HepG2 (cell line): ENCODE data around the gene ITGAE. TPM values are rescaled to one million over a fixed set of nuclear protein-coding genes. Genes with fewer than 3 reads are reported as not detected.
A peak's percentile ranks its signal among the peaks of the same experiment; 100 is the strongest.

Experiments
- ELF4 ChIP-seq: sonication (generic); formaldehyde crosslinking; IDR thresholded peaks from 2 replicates; pipeline ENCODE4 v1.5.0; 2020; ENCODE audit warnings: missing genetic modification reagents, mild to moderate bottlenecking, moderate library complexity, borderline replicate concordance
- ELK4 ChIP-seq: sonication (generic); formaldehyde crosslinking; IDR thresholded peaks from 2 replicates; pipeline ENCODE4 v1.9.0; 2021; ENCODE audit warnings: missing genetic modification reagents, borderline replicate concordance
- FOSL1 ChIP-seq: sonication (generic); formaldehyde crosslinking; IDR thresholded peaks from 2 replicates; pipeline ENCODE4 v1.9.0; 2021; ENCODE audit warnings: missing genetic modification reagents, borderline replicate concordance
- NFIB ChIP-seq: sonication (generic); formaldehyde crosslinking; IDR thresholded peaks from 2 replicates; pipeline ENCODE4 v1.9.0; 2021; ENCODE audit warnings: missing genetic modification reagents, mild to moderate bottlenecking, borderline replicate concordance
- NFRKB ChIP-seq: fragments of 450-650 bp; IDR thresholded peaks from 2 replicates; pipeline ENCODE4 v1.6.1; 2017
- PRPF4 ChIP-seq: fragments of 200-400 bp; formaldehyde crosslinking; IDR thresholded peaks from 2 replicates; pipeline ENCODE4 v1.6.1; 2016; ENCODE audit warnings: low read length, low read depth; ENCODE audit not compliant: poor library complexity, severe bottlenecking
- SRSF9 ChIP-seq: fragments of 200-400 bp; formaldehyde crosslinking; IDR thresholded peaks from 2 replicates; pipeline ENCODE4 v1.6.1; 2018; ENCODE audit warnings: borderline replicate concordance, mild to moderate bottlenecking, low read depth, low read length; ENCODE audit not compliant: insufficient read depth, poor library complexity, severe bottlenecking
- TEAD3 ChIP-seq: optimal IDR thresholded peaks from 2 replicates; pipeline ENCODE3; 2016; ENCODE audit warnings: borderline replicate concordance
- ZBTB21 ChIP-seq: sonication (generic); formaldehyde crosslinking; IDR thresholded peaks from 2 replicates; pipeline ENCODE4 v1.4.0; 2020; ENCODE audit warnings: missing genetic modification reagents
- ZNF276 ChIP-seq: sonication (generic); formaldehyde crosslinking; IDR thresholded peaks from 2 replicates; pipeline ENCODE4 v1.4.0; 2020; ENCODE audit warnings: mild to moderate bottlenecking, low read depth, missing genetic modification reagents
- ZNF280D ChIP-seq: sonication (generic); formaldehyde crosslinking; IDR thresholded peaks from 2 replicates; pipeline ENCODE4 v1.5.1; 2020; ENCODE audit warnings: mild to moderate bottlenecking, missing genetic modification reagents
- ZNF460 ChIP-seq: sonication (generic); formaldehyde crosslinking; IDR thresholded peaks from 2 replicates; pipeline ENCODE4 v1.5.1; 2020; ENCODE audit warnings: missing genetic modification reagents, mild to moderate bottlenecking, borderline replicate concordance
- ZNF503 ChIP-seq: sonication (generic); formaldehyde crosslinking; IDR thresholded peaks from 2 replicates; pipeline ENCODE4 v1.4.0; 2020; ENCODE audit warnings: missing genetic modification reagents
- polyA plus RNA-seq, 8 experiments: library from polyadenylated mRNA; depleted of rRNA in 3 of 8; stranded (reverse) in 7 of 8; unstranded in 1 of 8; fragments of >200 nt; fragmentation: Illumina TruSeq in 4 of 8; extraction: Trizol in 4 of 8; gene quantifications; 2 replicates each; pipeline versions ENCODE4 v1.2.1 to v1.2.3, GENCODE V29; 2011 to 2016; ENCODE audit warnings: low read depth in 4 of 8, missing spikeins in 1 of 8, mixed read lengths in 1 of 8; ENCODE audit not compliant: insufficient read depth in 1 of 8
- total RNA-seq, 5 experiments: library from RNA; depleted of rRNA; stranded (reverse); fragments of >200 nt; fragmentation: Illumina TruSeq; extraction: Trizol; gene quantifications; 2 replicates each; pipeline ENCODE4 v1.2.3, GENCODE V29; 2016; ENCODE audit warnings: low read depth in 1 of 5
- TF ChIP-seq, protein P1 (sequence below): sonication (generic); formaldehyde crosslinking; IDR thresholded peaks from 2 replicates; pipeline ENCODE4 v1.8.1; 2023; ENCODE audit warnings: mild to moderate bottlenecking, missing genetic modification reagents, borderline replicate concordance
- TF ChIP-seq, protein P2 (sequence below): sonication (generic); formaldehyde crosslinking; IDR thresholded peaks from 2 replicates; pipeline ENCODE4; 2020; ENCODE audit warnings: missing genetic modification reagents, mild to moderate bottlenecking, borderline replicate concordance

ITGAE gene
- total and polyA plus RNA-seq, 2 of the 13 experiments (the other 11 are each of a cell fraction or from before 2014, with no cell fraction given): 42.3 to 49.0 TPM

GRCh38 chr17:3800362-3801271 lies at the start of gene ITGAE (continued):
- TF ChIP-seq PRPF4 (no peak), ZNF460 (CRISPR knock-in tag) (no peak), ELK4 (CRISPR knock-in tag) (no peak), ZNF280D (CRISPR knock-in tag) (no peak), ZNF276 (no peak), FOSL1 (CRISPR knock-in tag) (no peak), NFIB (CRISPR knock-in tag) (no peak), ZNF503 (no peak), ELF4 (CRISPR knock-in tag) (no peak), ZBTB21 (CRISPR knock-in tag) (no peak), TEAD3 (CRISPR knock-in tag) (peak; percentile 9), NFRKB (no peak), SRSF9 (no peak)
- TF ChIP-seq, protein P1, sequence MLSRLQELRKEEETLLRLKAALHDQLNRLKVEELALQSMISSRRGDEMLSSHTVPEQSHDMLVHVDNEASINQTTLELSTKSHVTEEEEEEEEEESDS (CRISPR knock-in tag): no peak
- TF ChIP-seq, protein P2, sequence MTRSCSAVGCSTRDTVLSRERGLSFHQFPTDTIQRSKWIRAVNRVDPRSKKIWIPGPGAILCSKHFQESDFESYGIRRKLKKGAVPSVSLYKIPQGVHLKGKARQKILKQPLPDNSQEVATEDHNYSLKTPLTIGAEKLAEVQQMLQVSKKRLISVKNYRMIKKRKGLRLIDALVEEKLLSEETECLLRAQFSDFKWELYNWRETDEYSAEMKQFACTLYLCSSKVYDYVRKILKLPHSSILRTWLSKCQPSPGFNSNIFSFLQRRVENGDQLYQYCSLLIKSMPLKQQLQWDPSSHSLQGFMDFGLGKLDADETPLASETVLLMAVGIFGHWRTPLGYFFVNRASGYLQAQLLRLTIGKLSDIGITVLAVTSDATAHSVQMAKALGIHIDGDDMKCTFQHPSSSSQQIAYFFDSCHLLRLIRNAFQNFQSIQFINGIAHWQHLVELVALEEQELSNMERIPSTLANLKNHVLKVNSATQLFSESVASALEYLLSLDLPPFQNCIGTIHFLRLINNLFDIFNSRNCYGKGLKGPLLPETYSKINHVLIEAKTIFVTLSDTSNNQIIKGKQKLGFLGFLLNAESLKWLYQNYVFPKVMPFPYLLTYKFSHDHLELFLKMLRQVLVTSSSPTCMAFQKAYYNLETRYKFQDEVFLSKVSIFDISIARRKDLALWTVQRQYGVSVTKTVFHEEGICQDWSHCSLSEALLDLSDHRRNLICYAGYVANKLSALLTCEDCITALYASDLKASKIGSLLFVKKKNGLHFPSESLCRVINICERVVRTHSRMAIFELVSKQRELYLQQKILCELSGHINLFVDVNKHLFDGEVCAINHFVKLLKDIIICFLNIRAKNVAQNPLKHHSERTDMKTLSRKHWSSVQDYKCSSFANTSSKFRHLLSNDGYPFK (CRISPR knock-in tag): no peak
